ENCODE measurements around the gene EYA2. TPM values are rescaled to one million over a fixed set of nuclear protein-coding genes. Genes with fewer than 3 reads are reported as not detected.

Gene EYA2
- total and polyA plus RNA-seq, 11 donors = 0.30 to 4.2 (median 0.70) TPM

- 72 to 80% (median 74%) methylated on average over 5 of the region's 5 CpGs for WGBS, 4 donors
Observed at GRCh38 chr20:46987001-46987400, 92.4 kb downstream of the EYA2 start.

GRCh38 chr20:46990017-46990595, 95.5 kb downstream of the EYA2 start:
- 48 to 58% (median 53%) methylated on average over 12 of the region's 12 CpGs for WGBS, 4 donors
- H3K9me3 ChIP-seq = no peaks in the 10 kb centered on the region
- DNase-seq (no peak), ATAC-seq (no peak)
- H3K36me3 ChIP-seq = no peaks in the 10 kb centered on the region
- H3K4me3 ChIP-seq = no peak overlapping the region
- intact Hi-C loops (cut with DNase I) = no loop called here
- TF ChIP-seq CTCF (IDR thresholded peaks at IDR 0.05) (no peak), POLR2A (IDR thresholded peaks at IDR 0.05) (no peak)
- H3K27ac ChIP-seq = no peak overlapping the region
- peaks cover 0 to 29% (median 0%) of the 10 kb centered on the region in 9 donors for H3K27me3 ChIP-seq
- no peaks in the 10 kb centered on the region for H3K4me1 ChIP-seq

More at GRCh38 chr20:46987001-46987400, 92.4 kb downstream of the EYA2 start:
- Histone ChIP-seq H3K27me3 (peaks cover 0 to 8% (median 0%) of the 10 kb centered on the region in 9 donors), H3K36me3 (no peaks in the 10 kb centered on the region), H3K4me1 (no peaks in the 10 kb centered on the region), H3K9me3 (peaks cover 0 to 21% (median 10%) of the 10 kb centered on the region in 12 donors), H3K4me3 (no peak overlapping the region), H3K27ac (no peak overlapping the region)
- ATAC-seq (no peak), DNase-seq (no peak)
- intact Hi-C loops (cut with DNase I) = no loop called here
- TF ChIP-seq CTCF (IDR thresholded peaks at IDR 0.05) (no peak), POLR2A (IDR thresholded peaks at IDR 0.05) (no peak)

GRCh38 chr20:46990596-46991104, 96.0 kb downstream of the EYA2 start:
- no peaks in the 10 kb centered on the region for H3K9me3 ChIP-seq
- H3K27me3 ChIP-seq = peaks cover 0 to 29% (median 0%) of the 10 kb centered on the region in 9 donors
- WGBS, 4 donors = 63 to 64% (median 64%) methylated on average over 5 of the region's 5 CpGs
- H3K36me3 ChIP-seq = no peaks in the 10 kb centered on the region
- TF ChIP-seq CTCF (IDR thresholded peaks at IDR 0.05) = no peak
- TF ChIP-seq POLR2A (IDR thresholded peaks at IDR 0.05) = no peak
- H3K27ac ChIP-seq = no peak overlapping the region
- DNase-seq = no peak
- no peaks in the 10 kb centered on the region for H3K4me1 ChIP-seq
- H3K4me3 ChIP-seq = no peak overlapping the region
- ATAC-seq = no peak
- intact Hi-C loops (cut with DNase I) = no loop called here

GRCh38 chr20:46991168-46991567, 96.5 kb downstream of the EYA2 start:
- Histone ChIP-seq H3K4me1 (no peaks in the 10 kb centered on the region), H3K36me3 (no peaks in the 10 kb centered on the region), H3K27me3 (peaks cover 0 to 29% (median 0%) of the 10 kb centered on the region in 9 donors), H3K27ac (no peak overlapping the region), H3K9me3 (no peaks in the 10 kb centered on the region), H3K4me3 (no peak overlapping the region)
- ATAC-seq = no peak
- intact Hi-C loops (cut with DNase I) = no loop called here
- TF ChIP-seq CTCF (IDR thresholded peaks at IDR 0.05) (no peak), POLR2A (IDR thresholded peaks at IDR 0.05) (no peak)
- DNase-seq = no peak
- WGBS, 4 donors = 92 to 96% (median 94%) methylated on average over 3 of the region's 3 CpGs

All from heart left ventricle (tissue), 16 donors.